ENCODE data around the gene PAN3. TPM values are rescaled to one million over a fixed set of nuclear protein-coding genes. Genes with fewer than 3 reads are reported as not detected.
A peak's percentile ranks its signal among the peaks of the same experiment; 100 is the strongest.

Gene PAN3
- total RNA-seq, 1 donor from 2014 or later: 54.0 TPM

GRCh38 chr13:28271056-28271840 is 132.9 kb downstream of the PAN3 start:
- intact Hi-C loops (cut with DNase I): no loop called here
- ATAC-seq: no peak
- DNase-seq (ENCODE audit: low spot score): no peak

GRCh38 chr13:28273919-28274318 is 135.6 kb downstream of the PAN3 start:
- no peak for ATAC-seq
- intact Hi-C loops (cut with DNase I): no loop called here
- no peak for DNase-seq (ENCODE audit: low spot score)

- DNase-seq (ENCODE audit: low spot score): no peak
- intact Hi-C loops (cut with DNase I): no loop called here
- no peak for ATAC-seq
Measured at GRCh38 chr13:28282451-28282850, 144.1 kb downstream of the PAN3 start.

- intact Hi-C loops (cut with DNase I): no loop called here
- DNase-seq (ENCODE audit: low spot score): no peak
- no peak for ATAC-seq
Measured at GRCh38 chr13:28283600-28283999, 145.3 kb downstream of the PAN3 start.

- DNase-seq (ENCODE audit: low spot score): no peak
- ATAC-seq: no peak
- intact Hi-C loops (cut with DNase I): no loop called here
Measured at GRCh38 chr13:28286263-28286662, 147.9 kb downstream of the PAN3 start.

GRCh38 chr13:28297341-28297740 is 159.0 kb downstream of the PAN3 start:
- intact Hi-C loops (cut with DNase I): no loop called here
- DNase-seq (ENCODE audit: low spot score): no peak
- ATAC-seq: no peak

GRCh38 chr13:28299916-28300315 is 161.6 kb downstream of the PAN3 start:
- ATAC-seq: no peak
- DNase-seq (ENCODE audit: low spot score): no peak
- intact Hi-C loops (cut with DNase I): no loop called here

GRCh38 chr13:28301839-28302238 is 163.5 kb downstream of the PAN3 start:
- DNase-seq (ENCODE audit: low spot score) (no peak), ATAC-seq (no peak)
- intact Hi-C loops (cut with DNase I): no loop called here

GRCh38 chr13:28306325-28306724 is 168.0 kb downstream of the PAN3 start:
- ATAC-seq (no peak), DNase-seq (ENCODE audit: low spot score) (no peak)
- intact Hi-C loops (cut with DNase I): no loop called here

- no peak for DNase-seq (ENCODE audit: low spot score)
- intact Hi-C loops (cut with DNase I): no loop called here
- ATAC-seq: no peak
Measured at GRCh38 chr13:28313579-28313978, 175.2 kb downstream of the PAN3 start.

- no peak for ATAC-seq
- no peak for DNase-seq (ENCODE audit: low spot score)
- intact Hi-C loops (cut with DNase I): no loop called here
Measured at GRCh38 chr13:28314879-28315278, 176.5 kb downstream of the PAN3 start.

GRCh38 chr13:28316129-28316528 is 177.8 kb downstream of the PAN3 start:
- intact Hi-C loops (cut with DNase I): no loop called here
- ATAC-seq (no peak), DNase-seq (ENCODE audit: low spot score) (no peak)

GRCh38 chr13:28316836-28317235 is 178.5 kb downstream of the PAN3 start:
- no peak for DNase-seq (ENCODE audit: low spot score)

GRCh38 chr13:28318496-28318895 is 180.2 kb downstream of the PAN3 start:
- ATAC-seq: peak; percentile 43
- intact Hi-C loops (cut with DNase I): no loop called here

More at GRCh38 chr13:28316836-28317235, 178.5 kb downstream of the PAN3 start:
- intact Hi-C loops (cut with DNase I): no loop called here
- peak; percentile 73 for ATAC-seq

GRCh38 chr13:28319528-28319927 is 181.2 kb downstream of the PAN3 start:
- no peak for ATAC-seq
- intact Hi-C loops (cut with DNase I): no loop called here
- no peak for DNase-seq (ENCODE audit: low spot score)

More at GRCh38 chr13:28318496-28318895, 180.2 kb downstream of the PAN3 start:
- DNase-seq (ENCODE audit: low spot score): no peak

- intact Hi-C loops (cut with DNase I): no loop called here
- ATAC-seq: no peak
- DNase-seq (ENCODE audit: low spot score): no peak
Measured at GRCh38 chr13:28320209-28320608, 181.9 kb downstream of the PAN3 start.

- DNase-seq (ENCODE audit: low spot score) (no peak), ATAC-seq (no peak)
- intact Hi-C loops (cut with DNase I): no loop called here
Measured at GRCh38 chr13:28320884-28321574, 182.7 kb downstream of the PAN3 start.

GRCh38 chr13:28321756-28322155 is 183.4 kb downstream of the PAN3 start:
- ATAC-seq: no peak
- intact Hi-C loops (cut with DNase I): no loop called here
- no peak for DNase-seq (ENCODE audit: low spot score)

GRCh38 chr13:28322256-28322905 is 184.0 kb downstream of the PAN3 start:
- intact Hi-C loops (cut with DNase I): no loop called here
- no peak for DNase-seq (ENCODE audit: low spot score)
- peak; percentile 32 for ATAC-seq

- DNase-seq (ENCODE audit: low spot score) (no peak), ATAC-seq (peak; percentile 73)
- intact Hi-C loops (cut with DNase I): no loop called here
Measured at GRCh38 chr13:28324181-28324789, 185.9 kb downstream of the PAN3 start.

All from sciatic nerve (tissue), 2 donors.